GM12865 (cell line): ENCODE measurements around the gene HEATR5B.
"Not testable (repeated sequence)": the region's sequence is repeated elsewhere in the genome, so short reads cannot be mapped to it uniquely, and the experiment has no call there.

ENCODE experiments used
- DNase-seq: peaks from one replicate; pipeline ENCODE4 v3.0.0; 2010; ENCODE audit warnings: low read depth
- H3K4me3 ChIP-seq: 2 replicates; pipeline ENCODE4 v1.5.1; 2011; ENCODE audit warnings: mild to moderate bottlenecking, low read depth, low read length, control low read depth
- CTCF ChIP-seq: IDR thresholded peaks from 2 replicates; pipeline ENCODE4 v1.5.1; 2011; ENCODE audit warnings: low read length, control low read depth, low read depth, inconsistent platforms; ENCODE audit not compliant: insufficient read depth; ENCODE audit errors: missing control alignments

Gene HEATR5B

DNA sequence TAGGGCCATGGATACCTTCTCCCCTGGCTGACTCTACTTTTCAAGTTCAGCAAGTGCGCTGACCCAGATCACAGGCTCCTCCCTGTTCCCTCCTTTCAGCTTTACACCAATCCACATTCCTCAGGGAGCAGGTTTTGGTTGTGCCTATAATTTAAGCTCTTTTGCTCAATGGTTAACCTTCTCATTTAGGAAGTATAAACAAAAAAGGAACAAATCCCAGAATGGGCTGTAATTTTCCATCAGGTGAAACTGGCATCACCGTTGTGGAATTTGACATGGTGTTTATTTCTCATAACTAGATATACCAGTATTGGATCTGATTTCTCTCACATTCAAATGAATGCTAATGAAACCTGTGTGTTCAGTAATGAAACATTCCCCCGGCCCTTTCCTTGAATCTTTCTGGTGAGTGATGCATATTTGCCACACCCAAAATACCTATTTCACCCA, 131.4 kb downstream of the HEATR5B start:
- DNase-seq = no peak
- TF ChIP-seq CTCF = no peak
- H3K4me3 ChIP-seq = no peak overlapping the region

GRCh38 chr2:36951574-36951973, 132.6 kb downstream of the HEATR5B start:
- H3K4me3 ChIP-seq = no peak overlapping the region
- no peak for DNase-seq
- no peak for TF ChIP-seq CTCF

- no peak overlapping the region for H3K4me3 ChIP-seq
- no peak for DNase-seq
- no peak for TF ChIP-seq CTCF
Measured at GRCh38 chr2:36951027-36951518, 133.1 kb downstream of the HEATR5B start.

DNA sequence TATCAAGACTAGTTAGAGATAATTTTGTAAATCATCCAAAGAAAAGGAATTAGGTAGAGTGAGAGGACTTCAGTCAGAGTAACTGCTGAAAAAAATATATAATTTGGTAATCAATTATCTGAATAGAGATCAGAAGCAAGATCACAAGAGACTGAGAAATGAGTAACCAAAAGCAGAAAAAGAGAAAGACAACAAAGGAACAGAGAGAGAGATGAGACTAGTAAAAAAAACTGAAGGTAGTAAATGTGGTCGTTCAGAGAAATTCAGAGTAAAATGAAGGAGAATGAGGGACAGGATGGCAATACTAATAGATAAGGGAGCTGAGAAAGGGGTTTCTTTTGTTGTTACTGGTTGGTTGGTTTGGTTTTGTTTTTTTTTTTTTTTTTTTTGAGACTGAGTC, 134.3 kb downstream of the HEATR5B start:
- TF ChIP-seq CTCF = no peak
- no peak for DNase-seq
- H3K4me3 ChIP-seq = no peak overlapping the region

- DNase-seq, H3K4me3 ChIP-seq: not testable (repeated sequence)
Measured at GRCh38 chr2:36945240-36945639, 138.9 kb downstream of the HEATR5B start.

DNA sequence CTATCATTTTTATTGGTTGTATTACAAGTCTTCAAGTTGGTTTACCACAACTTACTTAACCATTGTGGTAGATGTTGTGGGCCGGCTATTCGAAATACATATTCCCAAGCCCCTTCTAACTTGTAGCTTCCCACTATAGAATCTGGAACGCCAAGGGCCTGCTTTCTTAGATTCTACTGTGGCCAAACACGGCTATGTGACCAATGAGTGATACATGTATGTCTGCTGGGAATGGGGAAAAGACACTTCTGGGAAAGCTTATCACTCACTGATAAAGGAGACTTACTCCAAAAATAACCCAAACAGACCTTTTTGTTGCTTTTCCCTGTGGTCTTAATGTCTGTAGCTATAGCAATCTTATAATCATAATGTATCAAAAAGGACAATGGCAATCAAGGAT, 142.3 kb downstream of the HEATR5B start:
- TF ChIP-seq CTCF = no peak
- H3K4me3 ChIP-seq = no peak overlapping the region
- DNase-seq = no peak

GRCh38 chr2:36936526-36936925, 147.6 kb downstream of the HEATR5B start:
- DNase-seq, H3K4me3 ChIP-seq: not testable (repeated sequence)

GRCh38 chr2:36931688-36932087, 152.5 kb downstream of the HEATR5B start:
- not testable (repeated sequence) for DNase-seq, H3K4me3 ChIP-seq
